CD4-positive, alpha-beta T cell (primary cell): ENCODE measurements around the gene TNFSF18. TPM values are rescaled to one million over a fixed set of nuclear protein-coding genes. Genes with fewer than 3 reads are reported as not detected.
A peak's percentile ranks its signal among the peaks of the same experiment; 100 is the strongest.

Experiments used
- ATAC-seq: fragments of 200-7000 bp; cut with Tn5 transposase; one replicate; pipeline ENCODE4 v1.10.0; 2022; ENCODE audit warnings: mild to moderate bottlenecking; ENCODE audit not compliant: poor library complexity
- CTCF ChIA-PET: fragments of 350-600 bp; sonication (Branson Sonifier 250); formaldehyde crosslinking; loops from one replicate; lab custom pipeline; 2021; ENCODE audit warnings: antibody characterized with exemption, inconsistent platforms; lab: Charles Lee
- POLR2A ChIA-PET: fragments of 350-600 bp; sonication (Branson Sonifier 250); formaldehyde crosslinking; loops from one replicate; lab custom pipeline; 2021; ENCODE audit warnings: antibody characterized with exemption, inconsistent platforms; lab: Charles Lee
- DNase-seq, 14 experiments: peaks; one replicate each; pipeline ENCODE4 v3.0.0-alpha.2; 2013 to 2020; ENCODE audit warnings: mixed read lengths in 2 of 14
- H3K27ac ChIP-seq, 2 donors: one replicate each; pipeline versions ENCODE4 v1.5.1 to v1.7.0; 2013; ENCODE audit warnings: low read length in 2 of 2, low read depth in 1 of 2, mild to moderate bottlenecking in 1 of 2
- H3K27me3 ChIP-seq, 2 experiments: 1 replicate in 1 of 2; 2 replicates in 1 of 2; pipeline versions ENCODE4 v1.6.1 to v1.7.0; 2013; ENCODE audit warnings: low read length in 2 of 2, control low read depth in 1 of 2, mild to moderate bottlenecking in 1 of 2, moderate library complexity in 1 of 2; ENCODE audit not compliant: insufficient read depth in 2 of 2, control insufficient read depth in 1 of 2
- H3K36me3 ChIP-seq: one replicate; pipeline ENCODE4 v1.6.1; 2013; ENCODE audit warnings: low read length, control low read depth; ENCODE audit not compliant: insufficient read depth
- H3K4me1 ChIP-seq: one replicate; pipeline ENCODE4 v1.6.1; 2013; ENCODE audit warnings: low read length, control low read depth; ENCODE audit not compliant: insufficient read depth
- H3K4me3 ChIP-seq: one replicate; pipeline ENCODE4 v1.5.1; 2013; ENCODE audit warnings: mild to moderate bottlenecking, low read length, moderate library complexity
- H3K9me3 ChIP-seq, 2 experiments: 1 replicate in 1 of 2; 2 replicates in 1 of 2; pipeline versions ENCODE4 v1.6.1 to v1.7.0; 2013; ENCODE audit warnings: low read length in 2 of 2, mild to moderate bottlenecking in 2 of 2, control low read depth in 1 of 2, moderate library complexity in 1 of 2; ENCODE audit not compliant: control insufficient read depth in 1 of 2, insufficient read depth in 1 of 2
- H3K27ac Mint-ChIP-seq: one replicate; pipeline ENCODE4 v1.8.0; 2020; ENCODE audit warnings: mixed read lengths
- H3K27me3 Mint-ChIP-seq: one replicate; pipeline ENCODE4 v1.8.0; 2021; ENCODE audit warnings: mixed read lengths
- H3K36me3 Mint-ChIP-seq: one replicate; pipeline ENCODE4 v1.8.0; 2021; ENCODE audit warnings: low read depth, mixed read lengths
- H3K4me1 Mint-ChIP-seq: one replicate; pipeline ENCODE4 v1.8.0; 2021; ENCODE audit warnings: low read depth, mixed read lengths
- H3K4me3 Mint-ChIP-seq: one replicate; pipeline ENCODE4 v1.8.0; 2020; ENCODE audit warnings: mild to moderate bottlenecking, mixed read lengths
- H3K9me3 Mint-ChIP-seq: one replicate; pipeline ENCODE4 v1.8.0; 2020; ENCODE audit warnings: mixed read lengths
- intact Hi-C, 2 experiments: fragments of 100-400 bp; cut with DNase I in 1 of 2; cut with micrococcal nuclease in 1 of 2; formaldehyde crosslinking; loops; one replicate each; pipeline versions ENCODE4 v1.15.1 to v1.9.0; 2023 to 2025; cut with DNase I, micrococcal nuclease
- total RNA-seq, 174 experiments: library from RNA in 2 of 174; stranded (reverse) in 2 of 174; gene quantifications; one replicate each; pipeline ENCODE4 v1.2.3 and lab custom pipeline; 2021 to 2026
- TF ChIP-seq, protein P1 (sequence below): fragments of 200-600 bp; IDR thresholded peaks from one replicate; pipeline ENCODE4 v1.8.0; 2022; ENCODE audit warnings: antibody characterized with exemption, mild to moderate bottlenecking

The TNFSF18 gene
- total RNA-seq, 2 experiments from 2014 or later: not detected

DNA sequence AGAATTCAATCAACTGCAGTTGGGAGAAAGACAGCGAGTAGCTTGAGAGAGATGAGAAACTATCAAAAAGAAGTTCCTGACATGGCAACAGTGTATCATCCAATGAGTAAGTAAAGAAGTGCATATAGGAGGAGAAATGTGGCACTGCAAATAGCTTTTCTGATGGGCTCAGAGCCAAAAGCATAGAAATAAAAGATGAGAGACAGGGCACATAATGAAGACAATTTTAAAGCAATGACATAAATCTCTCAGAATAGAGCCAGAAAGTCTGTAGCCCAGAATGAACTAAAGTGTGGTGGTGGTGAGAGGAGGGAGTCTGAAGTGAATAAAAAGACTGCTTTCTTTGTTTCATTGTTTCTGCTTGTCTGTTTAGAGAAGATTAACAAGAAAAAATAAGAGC lies 34.3 kb downstream of the TNFSF18 start:
- POLR2A ChIA-PET: no interaction called here
- ATAC-seq (no peak), DNase-seq (no peak)
- no peaks in the 10 kb centered on the region for H3K9me3 Mint-ChIP-seq
- Histone ChIP-seq H3K4me1 (no peaks in the 10 kb centered on the region), H3K9me3 (no peaks in the 10 kb centered on the region), H3K36me3 (no peaks in the 10 kb centered on the region), H3K27ac (no peak overlapping the region), H3K4me3 (no peak overlapping the region), H3K27me3 (no peaks in the 10 kb centered on the region)
- intact Hi-C loops: no loop called here
- no peaks in the 10 kb centered on the region for H3K36me3 Mint-ChIP-seq
- H3K27me3 Mint-ChIP-seq: no peaks in the 10 kb centered on the region
- H3K4me1 Mint-ChIP-seq: no peaks in the 10 kb centered on the region
- CTCF ChIA-PET: no interaction called here
- no peak overlapping the region for H3K27ac Mint-ChIP-seq
- TF ChIP-seq, protein P1, sequence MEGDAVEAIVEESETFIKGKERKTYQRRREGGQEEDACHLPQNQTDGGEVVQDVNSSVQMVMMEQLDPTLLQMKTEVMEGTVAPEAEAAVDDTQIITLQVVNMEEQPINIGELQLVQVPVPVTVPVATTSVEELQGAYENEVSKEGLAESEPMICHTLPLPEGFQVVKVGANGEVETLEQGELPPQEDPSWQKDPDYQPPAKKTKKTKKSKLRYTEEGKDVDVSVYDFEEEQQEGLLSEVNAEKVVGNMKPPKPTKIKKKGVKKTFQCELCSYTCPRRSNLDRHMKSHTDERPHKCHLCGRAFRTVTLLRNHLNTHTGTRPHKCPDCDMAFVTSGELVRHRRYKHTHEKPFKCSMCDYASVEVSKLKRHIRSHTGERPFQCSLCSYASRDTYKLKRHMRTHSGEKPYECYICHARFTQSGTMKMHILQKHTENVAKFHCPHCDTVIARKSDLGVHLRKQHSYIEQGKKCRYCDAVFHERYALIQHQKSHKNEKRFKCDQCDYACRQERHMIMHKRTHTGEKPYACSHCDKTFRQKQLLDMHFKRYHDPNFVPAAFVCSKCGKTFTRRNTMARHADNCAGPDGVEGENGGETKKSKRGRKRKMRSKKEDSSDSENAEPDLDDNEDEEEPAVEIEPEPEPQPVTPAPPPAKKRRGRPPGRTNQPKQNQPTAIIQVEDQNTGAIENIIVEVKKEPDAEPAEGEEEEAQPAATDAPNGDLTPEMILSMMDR: no peak
- H3K4me3 Mint-ChIP-seq: no peak overlapping the region

DNA sequence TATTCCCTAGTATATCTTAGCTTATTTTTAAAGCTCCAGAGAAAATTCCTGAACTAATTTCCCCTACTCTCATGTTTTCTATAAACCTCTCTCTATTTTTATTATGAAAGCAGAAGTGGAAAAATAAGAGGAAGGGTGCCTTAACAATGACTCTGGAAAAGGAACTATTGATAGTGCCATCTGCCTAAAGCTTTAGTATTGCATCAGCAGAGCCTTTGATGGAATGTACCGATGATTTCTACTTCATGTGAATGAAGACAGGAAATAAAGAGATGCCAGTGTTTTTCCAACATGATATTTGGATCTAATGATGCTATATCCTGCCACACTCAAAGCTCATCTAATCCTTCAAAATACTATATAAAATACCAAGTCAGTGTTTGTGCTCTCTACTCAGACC lies 35.1 kb downstream of the TNFSF18 start:
- Mint-ChIP-seq H3K36me3 (no peaks in the 10 kb centered on the region), H3K4me1 (no peaks in the 10 kb centered on the region), H3K9me3 (no peaks in the 10 kb centered on the region), H3K27me3 (no peaks in the 10 kb centered on the region), H3K4me3 (no peak overlapping the region), H3K27ac (no peak overlapping the region)
- ChIA-PET CTCF (interaction anchor here (0.8 kb wide), 1 partner anchor 17 kb away, joined by 3 read pairs; no protein-coding TSS in a partner anchor), POLR2A (no interaction called here)
- intact Hi-C loops: no loop called here
- Histone ChIP-seq H3K27ac (no peak overlapping the region), H3K4me3 (no peak overlapping the region), H3K4me1 (no peaks in the 10 kb centered on the region), H3K27me3 (no peaks in the 10 kb centered on the region), H3K36me3 (no peaks in the 10 kb centered on the region), H3K9me3 (no peaks in the 10 kb centered on the region)
- TF ChIP-seq, protein P1: no peak
- peak in 3 of 14 experiments; percentile 8 to 29 (median 16) for DNase-seq
- no peak for ATAC-seq

DNA sequence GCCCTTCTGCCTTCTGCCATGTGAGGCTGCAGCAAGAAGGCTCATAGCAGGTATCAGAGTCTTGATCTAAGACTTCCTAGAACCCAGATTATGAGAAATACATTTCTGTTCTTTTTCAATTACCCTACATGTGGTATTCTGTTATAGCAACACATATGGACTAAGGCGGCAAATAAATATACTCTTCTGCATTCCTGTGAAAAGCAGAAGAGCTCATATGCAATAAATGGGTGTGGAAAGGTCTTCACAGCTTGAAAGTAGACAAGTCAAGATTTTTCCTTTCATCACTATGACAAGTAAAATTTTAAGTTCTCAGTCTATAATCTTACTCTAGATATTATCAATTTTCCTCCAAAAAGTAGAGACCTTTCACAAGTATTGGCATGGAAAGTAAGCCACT lies 36.6 kb downstream of the TNFSF18 start:
- Histone ChIP-seq H3K36me3 (no peaks in the 10 kb centered on the region), H3K27me3 (no peaks in the 10 kb centered on the region), H3K27ac (no peak overlapping the region), H3K4me3 (no peak overlapping the region), H3K9me3 (no peaks in the 10 kb centered on the region), H3K4me1 (no peaks in the 10 kb centered on the region)
- TF ChIP-seq, protein P1: no peak
- Mint-ChIP-seq H3K4me3 (no peak overlapping the region), H3K4me1 (no peaks in the 10 kb centered on the region), H3K27ac (no peak overlapping the region), H3K36me3 (no peaks in the 10 kb centered on the region), H3K9me3 (no peaks in the 10 kb centered on the region), H3K27me3 (no peaks in the 10 kb centered on the region)
- CTCF ChIA-PET: no interaction called here
- POLR2A ChIA-PET: no interaction called here
- intact Hi-C loops: no loop called here
- DNase-seq (no peak), ATAC-seq (no peak)
